NCI-H2171 (cell line): ENCODE data around the gene CHMP5.

Source experiments
- DNase-seq: peaks from one replicate; lab custom pipeline; 2025; lab: John Stamatoyannopoulos, UW

CHMP5 gene

GRCh38 chr9:33244137-33244784, 20.6 kb upstream of the CHMP5 start:
- DNase-seq = no peak

DNA sequence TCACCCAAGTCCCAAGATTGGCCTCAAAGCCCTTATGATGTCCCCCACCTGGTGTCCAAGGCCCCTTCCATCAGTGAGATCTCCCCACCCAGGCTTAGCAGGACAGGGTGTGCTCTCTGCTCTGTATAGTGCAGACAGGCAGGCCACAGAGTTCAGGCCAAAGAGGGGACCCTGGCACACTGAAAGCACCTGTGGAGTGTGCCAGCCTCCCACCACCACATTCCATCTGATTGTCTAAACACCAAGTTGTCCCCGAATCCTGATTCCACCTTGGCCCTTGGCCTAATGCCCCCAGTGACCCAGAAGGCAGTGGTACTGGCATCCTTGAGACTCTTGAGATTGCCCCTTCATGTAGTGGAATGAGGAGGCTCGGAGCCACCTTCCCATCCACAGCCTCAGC, 19.5 kb upstream of the CHMP5 start:
- DNase-seq = no peak

- no peak for DNase-seq
Measured at GRCh38 chr9:33246269-33246860, 18.5 kb upstream of the CHMP5 start.

- DNase-seq = no peak
Measured at GRCh38 chr9:33248606-33249005, 16.2 kb upstream of the CHMP5 start.

DNA sequence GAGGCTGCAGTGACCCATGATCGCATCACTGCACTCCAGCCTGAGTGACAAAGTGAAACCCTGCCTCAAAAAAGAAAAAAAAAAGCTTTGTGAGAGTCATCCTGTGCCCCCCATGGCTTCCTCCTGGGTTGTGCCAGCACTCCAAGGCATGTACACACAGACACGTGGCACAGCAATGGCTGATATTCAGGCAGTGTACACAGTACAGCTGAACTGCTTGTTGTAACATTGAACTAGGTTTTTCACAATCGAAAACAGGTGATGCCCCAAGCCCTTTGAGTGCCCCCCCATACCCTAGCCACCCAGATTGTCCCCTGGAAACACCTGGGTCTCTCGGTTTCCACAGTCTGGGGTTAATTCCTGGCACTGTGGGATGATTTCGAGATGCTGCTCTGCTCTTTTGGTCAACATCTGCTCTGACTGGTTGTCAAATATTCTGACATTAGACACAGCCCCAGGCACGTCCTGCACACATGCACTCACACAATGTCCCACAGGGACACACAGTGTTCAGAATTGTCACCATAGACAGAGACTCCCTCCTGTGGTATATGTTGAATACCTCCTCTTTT, 15.7 kb upstream of the CHMP5 start:
- no peak for DNase-seq

GRCh38 chr9:33249983-33250382, 14.9 kb upstream of the CHMP5 start:
- DNase-seq = no peak

- DNase-seq = no peak
Measured at GRCh38 chr9:33250458-33250995, 14.3 kb upstream of the CHMP5 start.

DNA sequence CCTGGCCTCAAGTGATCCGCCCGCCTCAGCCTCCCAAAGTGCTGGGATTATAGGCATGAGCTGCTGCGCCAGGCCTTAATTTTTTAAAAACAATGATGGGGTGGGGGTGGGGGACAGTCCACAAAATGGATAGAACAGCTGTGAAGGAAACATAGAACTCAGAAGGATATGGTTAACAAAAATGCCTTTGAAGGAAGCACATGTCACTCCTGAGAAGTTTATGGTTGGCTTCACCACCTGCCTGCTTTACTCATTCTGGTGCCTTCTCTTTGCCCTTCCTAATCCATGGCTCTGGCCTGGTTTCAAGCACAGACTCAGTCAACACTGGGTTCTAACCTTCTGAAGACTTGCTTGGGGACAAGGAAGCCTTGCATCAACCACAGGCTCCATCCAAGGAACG, 10.6 kb upstream of the CHMP5 start:
- DNase-seq = no peak

GRCh38 chr9:33255014-33255413, 9.8 kb upstream of the CHMP5 start:
- no peak for DNase-seq

GRCh38 chr9:33255471-33255870, 9.4 kb upstream of the CHMP5 start:
- DNase-seq = no peak

GRCh38 chr9:33256236-33256635, 8.6 kb upstream of the CHMP5 start:
- DNase-seq = no peak

DNA sequence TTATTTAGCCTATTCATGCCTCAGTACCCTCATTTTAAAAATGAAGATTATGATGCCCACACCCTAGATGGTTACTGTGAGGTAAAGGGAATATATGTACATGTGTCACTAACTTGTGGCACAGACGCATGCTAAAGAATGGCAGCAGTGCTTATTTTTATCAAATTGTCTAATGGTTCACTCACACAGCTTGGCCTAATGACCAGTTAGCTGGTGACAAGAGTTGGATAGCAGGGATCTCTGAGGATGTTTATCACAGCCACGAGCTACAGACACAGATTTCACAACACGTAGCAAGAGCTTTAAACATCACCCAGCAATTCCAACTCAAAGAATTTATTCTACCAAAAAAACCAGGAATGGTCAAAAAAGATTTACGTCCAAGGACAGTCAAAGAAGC, 7.6 kb upstream of the CHMP5 start:
- no peak for DNase-seq

- DNase-seq = no peak
Measured at GRCh38 chr9:33260372-33260771, 4.5 kb upstream of the CHMP5 start.

- no peak for DNase-seq
Measured at GRCh38 chr9:33263131-33264002, 1.5 kb upstream of the CHMP5 start.

- no peak for DNase-seq
Measured at GRCh38 chr9:33264003-33264472, 811 bp upstream of the CHMP5 start.

DNA sequence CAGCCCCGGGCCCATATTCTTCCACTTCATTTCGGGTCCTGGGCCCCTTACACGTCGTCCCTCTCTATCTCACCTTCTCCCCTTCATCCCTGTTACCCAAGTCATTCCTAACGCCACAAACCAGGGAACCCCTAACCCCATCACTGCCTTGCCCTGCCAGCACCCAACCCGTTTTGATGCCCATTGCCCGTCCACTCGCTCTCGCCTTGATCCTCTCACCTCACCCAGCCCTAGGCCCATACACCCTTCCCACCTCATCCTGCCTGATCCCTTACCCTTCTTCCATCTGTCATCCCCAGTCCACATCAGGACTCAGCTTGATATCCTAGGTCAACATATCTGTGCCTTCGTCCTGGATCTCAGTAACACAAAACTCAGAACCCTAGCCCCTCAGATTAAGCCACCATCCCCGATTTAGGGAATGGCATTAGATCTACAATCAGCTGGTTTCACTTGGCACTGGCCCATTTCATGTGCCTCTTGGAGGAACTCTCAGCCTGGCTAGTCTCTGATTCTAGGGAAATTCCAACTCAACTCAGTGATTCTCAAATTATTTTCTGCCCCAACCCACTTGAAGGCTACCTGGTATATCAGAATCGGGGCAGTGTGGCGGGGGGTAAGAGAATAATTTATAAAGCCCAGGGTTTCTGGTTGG, 489 bp downstream of the CHMP5 start:
- no peak for DNase-seq

DNA sequence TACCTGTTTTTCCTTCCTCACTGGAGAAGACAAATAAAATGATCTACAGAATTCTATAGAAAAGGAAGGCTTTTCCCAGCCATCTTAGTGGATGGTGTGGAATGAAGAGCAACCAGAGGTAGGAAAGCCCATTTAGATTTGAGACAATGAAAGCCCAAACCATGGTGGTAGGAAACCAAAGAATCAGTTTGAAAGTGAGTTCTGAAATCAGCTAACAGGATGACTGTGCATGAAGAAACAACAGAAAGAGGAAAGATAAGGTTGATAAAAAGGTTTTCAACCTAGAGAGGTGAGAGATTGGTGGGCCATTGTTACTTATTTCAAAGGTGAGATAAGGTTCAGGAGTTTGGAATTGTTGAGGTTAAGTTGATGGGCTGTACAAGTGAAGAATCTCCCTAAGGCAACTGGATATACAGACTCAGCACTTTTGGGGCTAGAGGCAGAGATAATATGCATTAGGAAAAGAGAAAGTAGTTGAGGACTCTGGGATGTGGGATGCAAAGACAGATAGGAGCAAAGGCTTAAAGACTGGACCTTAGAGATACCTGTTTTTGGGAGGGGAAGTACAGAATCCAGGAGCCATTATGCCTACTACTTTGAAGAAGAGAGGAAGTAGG, 2.4 kb downstream of the CHMP5 start:
- no peak for DNase-seq

GRCh38 chr9:33270146-33270545, 5.3 kb downstream of the CHMP5 start:
- no peak for DNase-seq

GRCh38 chr9:33272061-33272460, 7.2 kb downstream of the CHMP5 start:
- DNase-seq = no peak

GRCh38 chr9:33273266-33273971, 8.6 kb downstream of the CHMP5 start:
- no peak for DNase-seq

GRCh38 chr9:33273972-33274328, 9.1 kb downstream of the CHMP5 start:
- no peak for DNase-seq
